ENCODE data around the gene FERMT1.
"Not testable (repeated sequence)": the region's sequence is repeated elsewhere in the genome, so short reads cannot be mapped to it uniquely, and the experiment has no call there.

The FERMT1 gene

DNA sequence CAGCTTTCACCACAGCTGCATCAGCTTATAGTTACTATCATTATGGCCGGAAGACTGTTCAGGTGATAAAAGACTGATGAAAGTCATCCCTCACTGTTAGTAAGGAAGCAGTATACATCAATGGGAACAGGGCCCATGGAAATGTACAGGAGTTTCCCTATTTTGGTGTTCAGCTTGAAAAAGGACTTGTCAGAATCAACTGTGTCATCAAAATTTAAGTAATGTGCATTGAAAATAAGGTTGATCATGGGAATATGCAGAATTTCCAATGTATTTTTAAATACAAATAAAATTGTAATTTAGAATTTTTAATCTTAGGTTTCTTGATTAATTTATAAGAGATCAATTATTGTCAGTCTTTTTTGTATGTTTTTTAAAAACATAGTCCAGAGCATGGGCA is 85.7 kb downstream of the FERMT1 start:
- DNase-seq, result no peak

- DNase-seq, result no peak
These were observed 86.6 kb downstream of the FERMT1 start for GRCh38 chr20:6036213-6036612.

- DNase-seq, result no peak
These were observed 88.5 kb downstream of the FERMT1 start for GRCh38 chr20:6034134-6034969.

GRCh38 chr20:6032907-6033306 is 89.9 kb downstream of the FERMT1 start:
- DNase-seq, result not testable (repeated sequence)

DNA sequence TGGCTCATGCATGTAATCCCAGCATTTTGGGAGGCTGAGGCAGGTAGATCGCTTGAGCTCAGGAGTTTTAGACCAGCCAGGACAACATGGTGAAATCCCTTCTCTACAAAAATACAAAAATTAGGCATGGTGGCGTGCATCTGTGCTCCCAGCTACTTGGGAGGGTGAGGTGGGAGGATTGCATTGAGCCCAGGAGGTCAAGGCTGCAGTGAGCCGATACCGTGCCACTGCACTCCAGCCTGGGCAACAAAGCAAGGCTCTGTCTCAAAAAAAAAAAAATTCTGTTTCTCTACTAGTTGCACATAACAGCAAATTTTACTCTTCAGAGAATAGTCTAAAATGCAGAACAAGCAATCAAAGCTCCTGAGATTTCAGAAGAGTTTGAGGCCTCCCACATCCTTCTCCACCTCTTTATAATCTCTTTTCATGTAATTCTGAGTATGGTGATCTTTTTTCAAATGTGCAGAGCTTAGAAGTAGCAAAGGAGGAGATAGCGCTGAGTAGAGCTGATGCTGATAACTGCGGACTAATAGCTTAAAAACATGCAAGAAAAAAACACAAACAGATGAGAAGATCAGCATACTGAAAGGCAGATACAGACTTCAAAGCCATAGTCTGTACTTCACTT is 92.3 kb downstream of the FERMT1 start:
- no peak for DNase-seq

DNA sequence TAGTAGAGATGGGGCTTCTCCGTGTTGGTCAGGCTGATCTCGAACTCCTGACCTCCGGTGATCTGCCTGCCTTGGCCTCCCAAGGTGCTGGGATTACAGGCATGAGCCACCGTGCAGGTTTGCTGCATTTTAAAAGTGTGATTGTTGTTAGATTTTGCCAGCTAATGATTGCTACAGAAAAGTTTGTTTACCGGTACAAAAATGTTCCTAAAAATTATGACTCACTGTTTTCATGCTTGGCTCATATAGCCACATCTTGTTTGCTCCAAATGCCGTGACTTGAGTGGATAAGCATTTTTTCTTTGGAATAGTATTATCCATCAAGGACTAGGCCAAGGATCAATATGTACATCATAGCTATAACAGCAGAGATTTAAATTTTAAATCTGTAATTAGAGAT is 93.3 kb downstream of the FERMT1 start:
- DNase-seq, result no peak

DNA sequence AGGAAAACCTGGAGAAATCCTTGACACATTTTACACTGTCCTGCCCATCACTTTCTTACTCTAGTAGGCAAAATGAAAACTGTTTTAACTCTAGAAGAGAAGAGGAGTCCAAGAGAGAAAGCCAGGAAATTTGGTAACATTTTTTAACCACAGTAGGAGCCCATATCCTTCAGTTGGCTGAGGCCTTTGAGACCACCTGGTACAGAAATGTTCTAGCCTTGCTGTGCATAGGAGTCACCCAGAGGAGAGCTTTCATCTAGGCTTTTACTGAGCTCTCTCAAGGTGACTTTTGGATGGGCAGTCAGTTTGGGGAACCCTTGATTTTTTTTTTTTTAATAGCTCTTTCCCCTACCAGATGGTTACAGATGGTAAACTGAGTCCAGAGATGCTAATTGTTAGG is 94.0 kb downstream of the FERMT1 start:
- no peak for DNase-seq

DNA sequence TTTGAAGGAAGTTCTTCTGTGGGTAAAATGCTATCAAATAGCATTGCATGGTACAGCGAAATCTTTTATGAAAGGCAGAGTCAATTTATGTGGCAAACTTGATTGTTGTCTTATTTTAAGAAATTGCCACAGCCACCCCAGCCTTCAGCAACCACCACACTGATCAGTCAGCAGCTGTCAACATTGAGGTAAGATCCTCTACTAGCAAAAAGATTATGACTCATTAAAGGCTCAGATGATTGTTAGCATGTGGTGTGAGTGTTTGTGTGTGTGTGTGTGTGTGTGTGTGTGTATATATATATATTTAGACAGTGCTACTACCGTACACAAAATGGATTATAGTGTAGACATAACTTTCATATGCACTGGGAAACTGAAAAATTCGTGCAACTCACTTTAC is 96.8 kb downstream of the FERMT1 start:
- no peak for DNase-seq

Measured in right forelimb (tissue), 1 donor.